Ishikawa (cell line): ENCODE data around the gene ADCY1.

Experiments used
- CEBPB ChIP-seq: IDR thresholded peaks from 2 replicates; pipeline ENCODE4 v1.6.1; 2012
- CREB1 ChIP-seq: IDR thresholded peaks from 2 replicates; pipeline ENCODE4 v1.6.1; 2012; ENCODE audit warnings: low read depth
- EGR1 ChIP-seq: IDR thresholded peaks from 2 replicates; pipeline ENCODE4 v1.6.1; 2012
- EP300 ChIP-seq: IDR thresholded peaks from 2 replicates; pipeline ENCODE4 v1.6.1; 2012; ENCODE audit warnings: borderline replicate concordance
- FOXM1 ChIP-seq: IDR thresholded peaks from 2 replicates; pipeline ENCODE4 v1.6.1; 2012; ENCODE audit warnings: low read depth, borderline replicate concordance
- MAX ChIP-seq: IDR thresholded peaks from 2 replicates; pipeline ENCODE4 v1.6.1; 2012
- NFIC ChIP-seq: IDR thresholded peaks from 2 replicates; pipeline ENCODE4 v1.6.1; 2012
- RAD21 ChIP-seq: IDR thresholded peaks from 2 replicates; pipeline ENCODE4 v1.6.1; 2012; ENCODE audit warnings: low read depth
- REST ChIP-seq: IDR thresholded peaks from 2 replicates; pipeline ENCODE4 v1.6.1; 2012; ENCODE audit warnings: low read depth, mild to moderate bottlenecking
- TAF1 ChIP-seq: IDR thresholded peaks from 2 replicates; pipeline ENCODE4 v1.6.1; 2012; ENCODE audit warnings: low read depth, mild to moderate bottlenecking
- TCF12 ChIP-seq: IDR thresholded peaks from 2 replicates; pipeline ENCODE4 v1.6.1; 2012; ENCODE audit warnings: low read depth
- TEAD4 ChIP-seq: IDR thresholded peaks from 2 replicates; pipeline ENCODE4 v1.6.1; 2012
- USF1 ChIP-seq: IDR thresholded peaks from 2 replicates; pipeline ENCODE4 v1.6.1; 2012
- YY1 ChIP-seq: IDR thresholded peaks from 2 replicates; pipeline ENCODE4 v1.6.1; 2012; ENCODE audit warnings: low read depth
- ZBTB7A ChIP-seq: IDR thresholded peaks from 2 replicates; pipeline ENCODE4 v1.6.1; 2012; ENCODE audit warnings: low read depth

Gene ADCY1

GRCh38 chr7:45623157-45623556, 49.0 kb downstream of the ADCY1 start:
- TF ChIP-seq REST (no peak), CEBPB (no peak), TAF1 (no peak), NFIC (no peak), MAX (no peak), EP300 (no peak), FOXM1 (no peak), EGR1 (no peak), CREB1 (no peak), RAD21 (no peak), ZBTB7A (no peak), TCF12 (no peak), TEAD4 (no peak), USF1 (no peak), YY1 (no peak)

- TF ChIP-seq USF1 (no peak), TEAD4 (no peak)
Observed at GRCh38 chr7:45623740-45624391, 49.7 kb downstream of the ADCY1 start.

GRCh38 chr7:45624392-45624760, 50.2 kb downstream of the ADCY1 start:
- TF ChIP-seq TAF1, result no peak
- TF ChIP-seq CEBPB, result no peak
- TF ChIP-seq TCF12, result no peak
- TF ChIP-seq EP300, result no peak
- TF ChIP-seq REST, result no peak
- TF ChIP-seq USF1, result no peak
- no peak for TF ChIP-seq RAD21
- TF ChIP-seq CREB1, result no peak
- no peak for TF ChIP-seq TEAD4
- TF ChIP-seq MAX, result no peak
- no peak for TF ChIP-seq EGR1

GRCh38 chr7:45625067-45625466, 50.9 kb downstream of the ADCY1 start:
- TF ChIP-seq TEAD4 (no peak), REST (no peak), CREB1 (no peak), EP300 (no peak), FOXM1 (no peak), EGR1 (no peak), YY1 (no peak), USF1 (no peak), RAD21 (no peak), TAF1 (no peak), NFIC (no peak), MAX (no peak), TCF12 (no peak), CEBPB (no peak), ZBTB7A (no peak)
